NOMO-1 (cell line): ENCODE data around the gene MFSD1.
A peak's percentile ranks its signal among the peaks of the same experiment; 100 is the strongest.

Source experiments
- DNase-seq, 2 experiments: peaks; one replicate each; lab custom pipeline; 2025; ENCODE audit not compliant: unreplicated experiment in 2 of 2; lab: John Stamatoyannopoulos, UW

MFSD1 gene, protein sequence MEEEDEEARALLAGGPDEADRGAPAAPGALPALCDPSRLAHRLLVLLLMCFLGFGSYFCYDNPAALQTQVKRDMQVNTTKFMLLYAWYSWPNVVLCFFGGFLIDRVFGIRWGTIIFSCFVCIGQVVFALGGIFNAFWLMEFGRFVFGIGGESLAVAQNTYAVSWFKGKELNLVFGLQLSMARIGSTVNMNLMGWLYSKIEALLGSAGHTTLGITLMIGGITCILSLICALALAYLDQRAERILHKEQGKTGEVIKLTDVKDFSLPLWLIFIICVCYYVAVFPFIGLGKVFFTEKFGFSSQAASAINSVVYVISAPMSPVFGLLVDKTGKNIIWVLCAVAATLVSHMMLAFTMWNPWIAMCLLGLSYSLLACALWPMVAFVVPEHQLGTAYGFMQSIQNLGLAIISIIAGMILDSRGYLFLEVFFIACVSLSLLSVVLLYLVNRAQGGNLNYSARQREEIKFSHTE

DNA sequence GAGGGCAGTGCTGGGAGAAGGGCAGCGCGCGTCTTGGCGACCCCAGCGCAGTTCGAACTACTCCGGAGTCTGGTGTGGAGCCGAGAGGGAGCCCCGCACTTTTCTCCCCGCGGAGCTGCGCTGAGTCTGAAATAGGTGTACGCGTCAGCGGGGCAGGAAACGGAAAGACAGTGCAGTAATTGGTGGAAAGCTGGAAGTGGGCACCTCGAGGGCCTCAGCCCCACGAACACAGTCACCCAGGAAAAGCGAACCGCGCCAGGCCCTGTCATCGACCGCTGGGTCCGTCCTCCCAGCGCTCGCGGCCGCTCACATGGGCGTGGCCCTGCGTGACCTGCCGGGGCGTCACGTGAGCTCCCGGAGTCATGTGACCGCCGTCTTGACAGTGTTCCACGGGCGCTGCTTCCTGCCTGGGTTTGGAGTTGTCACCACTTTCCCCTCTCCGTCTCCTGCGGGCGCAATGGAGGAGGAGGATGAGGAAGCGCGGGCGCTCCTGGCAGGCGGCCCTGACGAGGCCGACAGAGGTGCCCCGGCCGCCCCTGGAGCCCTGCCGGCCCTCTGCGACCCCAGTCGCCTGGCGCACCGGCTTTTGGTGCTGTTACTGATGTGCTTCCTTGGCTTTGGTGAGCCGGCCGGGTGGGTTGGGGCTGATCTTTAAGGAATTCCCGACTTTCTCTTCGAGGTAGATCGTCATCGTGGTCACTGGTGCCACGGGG lies at the start of gene MFSD1:
MFSD1 (plus strand) TSS at position 359 of the 713 bp plus-strand sequence; CDS start at position 458, 99 bp downstream.
- DNase-seq = peak; percentile 90 to 92

DNA sequence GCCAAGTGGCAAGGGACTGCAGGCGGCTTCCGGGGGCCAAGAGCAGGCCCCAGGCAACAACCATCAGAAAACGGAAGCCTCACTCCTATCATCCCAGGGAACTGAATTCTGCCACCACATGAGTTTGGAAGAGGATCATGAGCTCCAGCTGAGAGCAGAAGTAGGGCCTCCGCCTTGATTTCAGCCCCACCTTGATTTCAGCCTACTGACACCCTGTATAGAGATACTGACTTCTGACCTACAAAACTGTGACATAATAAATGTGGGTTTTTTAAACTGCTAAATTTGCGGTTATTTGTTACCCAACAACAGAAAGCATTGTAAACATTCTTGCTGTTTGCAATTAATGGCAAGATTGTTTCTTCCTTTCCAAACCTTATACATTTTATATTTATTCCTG lies 48.0 kb upstream of the MFSD1 start:
- DNase-seq = no peak

DNA sequence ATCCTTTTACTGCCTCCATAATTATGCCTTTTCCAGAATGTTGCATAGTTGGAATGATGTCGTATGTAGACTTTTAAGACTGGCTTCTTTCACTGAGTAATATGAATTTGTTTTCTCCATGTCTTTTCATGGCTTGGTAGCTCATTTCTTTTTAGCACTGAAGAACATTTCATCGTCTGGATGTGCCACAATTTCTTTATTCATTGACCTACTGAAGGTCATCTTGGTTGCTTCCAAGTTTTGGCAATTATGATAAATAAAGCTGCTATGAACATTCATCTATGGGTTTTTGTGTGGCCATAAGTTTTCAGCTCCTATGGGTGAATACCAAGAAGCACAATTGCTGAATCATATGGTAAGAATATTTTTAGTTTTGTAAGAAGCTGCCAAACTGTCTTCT lies 46.4 kb upstream of the MFSD1 start:
- no peak for DNase-seq

DNA sequence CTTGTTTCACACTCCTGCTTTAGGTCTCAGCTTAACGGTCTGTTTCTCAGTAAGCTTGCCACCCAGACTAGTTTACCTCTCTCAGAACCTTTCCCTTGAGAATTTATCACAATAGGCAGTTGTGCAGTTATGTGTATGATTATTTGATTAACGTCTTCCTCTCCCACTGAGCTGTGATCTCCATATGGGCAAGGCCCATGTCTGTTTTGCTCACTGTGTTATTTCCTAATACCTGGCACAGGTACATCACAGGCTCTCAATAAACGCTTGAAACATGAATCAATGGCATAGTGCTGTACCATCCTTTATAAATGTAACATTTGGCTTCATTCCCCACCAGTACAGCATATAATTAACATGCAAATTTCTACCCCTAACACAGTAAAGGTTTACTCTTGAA lies 40.5 kb upstream of the MFSD1 start:
- no peak for DNase-seq

DNA sequence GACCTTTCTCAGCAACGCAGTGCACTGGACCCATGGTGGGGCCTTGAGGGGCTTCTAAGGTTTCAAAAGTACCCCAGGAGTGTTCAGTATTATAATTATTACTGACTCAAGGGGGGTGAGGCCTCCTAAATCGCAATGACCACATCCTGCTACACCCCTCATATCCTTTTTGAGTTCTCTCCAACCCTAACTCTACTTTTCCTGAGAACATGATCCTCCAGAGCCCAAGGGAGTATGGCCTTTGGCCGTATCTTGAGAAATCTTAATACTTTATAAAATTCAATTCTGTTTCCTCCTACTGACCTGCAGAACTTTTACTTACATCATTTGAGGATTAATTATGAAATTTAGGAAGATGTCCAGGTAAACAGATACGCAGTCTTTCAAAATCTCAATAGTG lies 39.2 kb upstream of the MFSD1 start:
- DNase-seq = no peak

DNA sequence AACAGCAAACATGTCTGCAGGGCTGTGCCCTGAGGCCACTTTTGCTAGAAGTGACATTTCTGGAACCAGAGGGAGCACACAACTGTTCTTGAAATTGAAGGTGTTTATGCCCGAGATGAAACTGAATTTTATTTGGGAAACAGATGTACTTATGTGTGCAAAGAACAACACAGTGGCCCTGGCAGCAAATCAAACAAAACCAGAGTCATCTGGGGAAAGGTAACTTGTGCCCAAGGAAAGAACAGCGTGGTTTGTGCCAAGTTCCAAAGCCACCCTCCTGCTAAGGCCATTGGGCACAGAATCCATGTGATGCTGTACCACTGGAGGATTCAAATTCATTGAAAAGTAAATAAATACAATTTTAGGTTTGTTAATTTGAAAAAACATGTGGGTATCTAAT lies 38.4 kb upstream of the MFSD1 start:
- DNase-seq = no peak

DNA sequence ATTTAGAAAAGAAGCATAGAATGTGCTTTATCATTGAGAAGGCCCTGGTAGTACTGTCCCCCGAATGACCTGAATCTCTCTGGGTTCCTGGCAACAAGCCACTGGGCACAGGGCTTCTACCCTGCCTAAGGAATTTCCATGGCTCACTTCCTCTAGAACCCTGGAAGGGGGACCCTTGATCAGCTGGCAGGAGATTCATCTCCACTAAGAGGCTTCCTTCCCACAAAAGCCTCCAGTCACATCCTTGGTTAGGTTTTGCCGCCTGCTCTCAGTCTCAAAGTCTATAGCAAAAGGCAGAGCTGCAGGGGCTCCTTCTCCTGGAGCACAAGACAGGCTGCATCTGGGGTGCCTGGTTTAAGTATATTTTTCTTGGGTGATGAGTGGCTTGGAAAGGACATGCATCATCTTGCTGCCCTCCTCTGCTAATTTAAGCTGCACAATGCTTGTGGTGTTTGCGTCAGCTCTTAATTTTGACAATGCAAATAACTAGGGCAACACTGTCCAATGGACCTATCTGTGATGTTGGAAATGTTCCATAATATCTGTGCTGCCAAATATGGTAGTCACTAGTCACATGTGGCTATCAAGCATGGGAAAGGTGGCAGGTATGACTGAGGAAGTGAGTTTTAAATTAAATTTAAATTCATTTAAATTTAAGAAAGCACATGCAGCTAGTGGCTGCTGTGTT lies 36.2 kb upstream of the MFSD1 start:
- no peak for DNase-seq

DNA sequence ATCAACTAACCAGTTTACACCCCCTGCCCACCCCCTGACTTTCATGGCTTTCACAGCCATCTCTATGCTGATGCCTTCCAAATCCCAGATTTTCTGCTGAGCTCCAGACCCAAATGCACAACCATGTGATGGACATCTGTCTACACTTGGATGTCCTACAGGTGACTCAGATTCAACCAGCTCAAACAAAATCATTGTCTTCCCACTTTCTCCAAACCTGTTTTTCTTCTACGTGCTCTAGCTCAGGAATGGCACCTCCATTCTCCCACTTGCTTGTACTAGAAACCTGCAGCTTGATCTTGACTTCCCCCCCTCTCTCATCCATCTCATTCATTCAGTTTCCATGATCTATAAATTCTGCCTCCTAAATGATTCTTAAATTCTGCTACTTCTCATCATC lies 35.5 kb upstream of the MFSD1 start:
- DNase-seq = no peak

DNA sequence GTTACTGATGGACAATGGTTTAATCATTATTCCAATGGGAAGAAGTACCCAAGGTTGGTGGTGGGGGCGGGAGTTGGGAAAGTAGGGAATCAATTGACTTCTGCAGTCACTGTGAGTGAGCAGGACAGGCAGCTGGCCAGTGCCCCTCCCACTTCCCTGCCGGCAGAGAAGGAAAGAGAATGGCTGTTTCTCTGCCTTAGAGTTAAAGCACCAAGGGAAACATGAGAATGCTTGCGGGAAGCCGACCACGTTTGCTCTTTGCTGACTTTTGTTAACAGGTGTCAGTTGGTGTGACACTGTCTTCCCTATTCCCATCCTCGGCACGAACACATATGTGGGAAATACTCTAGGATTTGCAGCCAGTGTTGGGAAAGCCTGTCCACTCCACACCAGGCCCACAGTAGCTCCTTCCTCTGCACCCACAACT lies 33.5 kb upstream of the MFSD1 start:
- no peak for DNase-seq

DNA sequence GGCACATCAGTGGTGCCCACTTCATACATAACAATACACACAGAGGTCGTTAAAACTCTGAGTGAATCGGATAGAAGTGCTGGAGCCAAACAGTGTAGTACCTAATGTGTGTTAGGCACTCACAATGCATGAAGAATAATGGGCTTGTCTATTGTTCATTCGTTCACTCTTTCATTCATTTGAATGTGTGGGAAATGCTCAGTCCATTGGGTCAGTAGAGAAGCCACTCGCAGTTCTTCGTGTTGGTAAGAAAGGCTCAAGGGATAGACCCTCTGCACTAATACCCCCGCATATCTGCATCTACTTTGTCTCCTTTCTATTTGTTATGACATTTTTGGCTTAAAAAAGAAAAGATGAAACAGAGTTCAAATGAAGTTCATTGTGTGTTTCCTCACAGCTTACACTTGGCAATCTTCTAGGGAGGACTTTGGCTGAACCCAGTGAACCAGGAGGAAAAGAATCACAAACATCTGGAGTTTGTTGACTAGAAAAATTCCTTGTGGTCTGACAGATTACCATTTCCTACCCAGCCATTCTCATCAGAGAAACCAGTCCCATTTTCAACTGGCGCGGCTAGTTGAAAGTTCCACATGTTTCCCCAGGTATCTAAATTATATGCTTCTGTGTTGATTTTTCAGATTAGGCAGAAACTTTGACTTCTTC lies 32.8 kb upstream of the MFSD1 start:
- no peak for DNase-seq

DNA sequence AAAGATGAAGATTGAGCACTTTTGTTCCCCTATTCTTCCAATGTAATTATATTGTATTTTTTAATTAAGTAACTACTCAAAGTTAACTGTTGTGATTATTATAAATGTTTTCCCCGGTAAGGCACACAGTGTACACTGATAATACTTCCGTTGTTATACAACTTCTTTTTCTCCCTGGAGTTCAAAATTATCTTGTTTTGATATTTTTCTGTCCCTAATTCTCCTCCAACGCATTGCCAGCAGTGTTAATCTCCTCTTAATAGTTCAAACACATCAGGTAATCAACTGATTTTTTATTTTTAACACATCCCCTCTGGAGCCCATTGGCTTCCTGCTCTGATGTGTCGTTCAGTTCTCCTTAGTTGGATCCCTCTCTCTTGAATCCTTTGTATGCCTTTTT lies 32.3 kb upstream of the MFSD1 start:
- no peak for DNase-seq

DNA sequence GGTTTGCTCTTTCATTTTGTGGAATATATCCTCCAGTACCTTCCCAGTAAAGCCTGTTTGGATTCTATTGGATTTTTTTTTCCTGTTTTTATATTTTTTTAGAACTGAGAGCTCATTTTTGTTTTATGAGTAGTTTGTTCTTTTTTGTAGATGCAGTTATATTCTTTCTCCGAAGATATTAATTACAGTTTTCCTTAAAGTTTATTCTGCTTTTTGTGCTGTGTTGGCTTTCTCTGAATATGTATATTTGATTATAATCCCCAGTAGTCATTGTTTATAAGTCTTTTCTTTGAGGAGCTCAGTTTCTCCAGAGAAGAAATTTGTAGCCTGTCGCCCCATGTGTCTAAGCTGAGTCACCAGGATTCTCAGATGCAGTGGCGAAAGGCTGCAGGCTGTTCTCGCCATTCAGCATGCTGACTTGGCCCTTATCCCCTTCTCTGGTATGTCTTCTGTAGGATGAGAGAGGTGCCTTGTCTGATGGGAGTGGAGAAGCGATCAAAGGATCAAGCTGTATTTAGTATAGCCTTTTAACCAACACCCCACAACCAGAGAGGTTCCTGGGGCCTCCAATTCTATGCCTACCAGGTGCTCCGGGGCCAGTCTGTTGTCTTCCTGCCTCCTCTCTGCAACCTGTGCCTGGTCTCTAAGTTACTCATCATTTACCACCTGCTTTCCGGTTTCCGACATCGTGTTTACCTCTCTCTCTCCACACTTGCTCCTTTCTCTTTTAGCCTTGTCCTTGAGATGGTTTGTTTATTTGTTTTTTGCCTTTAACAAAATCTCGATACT lies 31.7 kb upstream of the MFSD1 start:
- no peak for DNase-seq

DNA sequence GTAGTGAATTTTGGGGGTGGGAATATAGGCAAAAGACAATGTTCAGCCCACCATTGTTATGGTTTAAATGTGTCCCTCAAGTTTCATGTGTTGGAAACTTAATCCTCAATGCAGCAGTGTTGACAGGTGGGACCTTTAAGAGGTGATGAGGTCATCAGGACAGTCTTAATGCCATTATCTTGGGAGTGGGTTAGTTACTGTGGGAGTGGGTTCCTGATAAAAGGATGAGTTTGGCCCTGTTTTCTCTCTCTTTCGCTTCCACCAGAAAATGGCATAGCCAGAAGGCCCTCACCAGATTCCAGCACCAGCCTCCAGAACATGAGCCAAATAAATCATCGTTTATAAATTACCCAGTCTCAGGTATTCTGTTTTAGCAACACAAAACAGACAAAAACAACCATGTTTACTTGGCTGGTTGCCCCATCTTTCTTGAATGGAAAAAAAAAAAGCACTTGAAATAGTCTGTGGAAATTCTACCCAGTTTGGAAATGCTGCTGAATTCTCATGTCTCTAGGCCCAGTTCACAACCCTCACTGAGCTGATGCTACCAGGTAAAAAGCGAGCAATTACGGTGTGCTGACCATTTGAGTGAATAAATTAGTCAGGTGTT lies 31.0 kb upstream of the MFSD1 start:
- DNase-seq = no peak

DNA sequence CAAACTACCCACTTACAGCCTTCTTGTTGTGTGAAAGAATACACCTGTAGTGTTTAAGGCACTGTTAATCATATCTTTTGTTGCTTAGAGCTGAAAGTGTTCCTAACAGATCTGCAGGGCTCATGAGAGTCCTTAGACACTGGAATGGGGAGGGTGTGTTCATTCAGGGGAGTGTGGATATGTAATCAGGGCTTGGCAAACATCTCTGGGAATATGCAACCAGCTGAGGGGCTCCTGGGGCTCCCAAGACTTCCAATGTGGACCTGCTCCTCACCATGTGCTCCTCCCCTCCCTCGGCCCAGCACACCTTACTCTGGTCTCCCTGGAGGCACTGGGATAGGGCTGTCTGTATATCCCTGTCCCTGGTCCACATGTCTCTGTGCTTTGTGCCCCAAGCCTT lies 30.3 kb upstream of the MFSD1 start:
- DNase-seq = no peak

DNA sequence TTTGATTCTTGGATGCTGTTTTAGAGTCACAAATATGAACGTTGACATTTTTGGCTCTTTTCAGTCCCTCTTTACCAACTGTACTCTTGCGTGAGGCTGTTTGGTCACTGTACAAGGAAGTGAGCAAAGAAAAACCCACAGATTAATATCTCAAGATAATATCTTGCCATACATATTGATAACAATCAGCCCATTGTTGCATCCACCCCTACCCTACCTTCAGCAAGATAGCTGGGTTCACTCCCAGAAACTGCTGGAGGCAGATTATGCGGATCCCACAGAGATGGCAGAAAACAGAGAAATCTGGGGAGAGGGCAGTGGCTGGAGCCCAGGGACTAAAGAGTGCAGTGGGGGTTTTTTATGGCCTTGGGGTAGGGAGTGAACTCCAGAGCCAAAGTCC lies 29.9 kb upstream of the MFSD1 start:
- no peak for DNase-seq

DNA sequence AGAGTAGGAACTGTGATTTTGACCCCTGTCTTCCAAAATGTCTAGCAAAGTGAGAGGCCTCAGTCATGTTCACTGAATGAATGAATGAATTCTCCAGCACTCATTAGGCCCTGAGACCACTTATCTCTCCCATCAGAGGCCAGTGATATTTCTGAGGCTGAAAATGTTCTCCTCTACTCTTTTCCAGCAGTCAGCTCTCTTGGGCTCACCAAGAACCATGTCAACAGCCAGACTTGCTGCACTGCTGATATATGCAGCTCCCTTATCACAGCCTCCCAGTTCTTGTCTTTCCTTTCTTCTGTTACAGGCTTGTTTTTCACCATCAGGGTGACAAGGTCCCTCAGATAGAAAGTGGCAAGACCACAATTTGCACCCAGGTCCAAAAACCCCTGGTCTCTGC lies 28.7 kb upstream of the MFSD1 start:
- no peak for DNase-seq

DNA sequence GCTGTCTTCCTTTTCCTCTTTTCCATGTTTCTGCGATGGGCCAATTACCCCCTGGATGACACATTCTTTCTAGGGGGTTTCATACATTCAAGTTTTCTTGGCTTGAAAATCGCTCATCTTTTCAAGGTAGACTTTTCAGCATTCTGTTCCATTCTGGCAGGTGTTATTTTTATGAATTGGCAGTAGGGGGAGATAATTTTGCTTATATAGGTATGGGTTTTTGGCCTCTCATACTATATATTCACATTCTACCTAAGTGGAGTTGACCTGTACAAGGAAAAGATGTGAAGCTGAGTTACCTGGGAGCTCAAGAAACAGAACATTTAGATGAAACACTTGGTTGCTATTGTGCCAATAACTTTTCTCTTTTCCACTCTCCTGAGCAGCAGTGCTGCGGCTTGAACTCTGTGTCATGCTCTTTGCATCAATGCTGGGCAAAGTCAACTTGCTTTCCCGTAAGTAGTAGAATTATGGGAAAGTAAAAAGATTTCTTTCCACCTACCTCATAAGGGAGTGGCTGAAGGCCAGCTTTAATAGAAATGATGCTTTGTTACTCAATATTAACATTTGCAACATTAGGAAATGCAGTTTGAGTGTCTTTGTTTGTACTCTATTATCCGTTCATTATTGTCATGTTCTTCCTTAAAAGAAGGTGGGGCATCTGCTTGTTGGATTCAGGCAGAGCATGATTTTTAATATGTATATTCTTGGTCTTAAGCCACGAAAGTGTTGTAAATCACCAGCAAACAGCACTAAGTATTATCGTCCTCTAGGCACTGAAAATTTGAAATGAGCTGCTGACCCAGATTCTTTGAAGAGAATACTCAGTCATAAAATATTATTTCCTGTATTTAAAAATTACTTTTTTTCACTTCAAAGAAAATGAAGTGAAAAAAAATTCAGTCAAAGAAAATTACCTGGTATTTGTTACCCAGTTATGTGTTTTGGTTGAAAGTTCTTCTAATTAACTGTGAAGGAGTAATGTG lies 27.7 kb upstream of the MFSD1 start:
- no peak for DNase-seq

DNA sequence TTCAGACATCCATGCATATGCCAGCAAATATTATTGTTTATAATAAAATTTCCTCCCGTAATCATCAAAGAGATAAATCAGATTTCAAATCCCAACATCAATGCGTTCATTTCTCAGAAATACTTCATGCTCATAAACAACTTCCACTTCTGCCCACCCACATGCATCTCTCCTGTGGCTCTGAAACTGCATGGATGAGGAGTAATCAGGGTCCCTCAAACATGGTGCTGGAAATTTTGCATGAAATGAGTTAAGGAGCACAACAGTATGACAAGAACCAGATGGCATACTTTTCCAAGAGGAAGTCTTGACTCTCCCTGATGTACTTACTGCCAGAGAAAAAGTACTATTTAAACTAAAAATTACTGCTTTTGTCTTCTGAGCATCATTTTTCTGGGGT lies 26.9 kb upstream of the MFSD1 start:
- no peak for DNase-seq
